HG03432 (cell line): ENCODE data around the gene PRKCE.
A peak's percentile ranks its signal among the peaks of the same experiment; 100 is the strongest.

Experiments used
- ATAC-seq: cut with Tn5 transposase; IDR thresholded peaks from one replicate; pipeline ENCODE4 v1.9.1; 2021; ENCODE audit warnings: mild to moderate bottlenecking, moderate library complexity; ENCODE audit not compliant: unreplicated experiment

Gene PRKCE

DNA sequence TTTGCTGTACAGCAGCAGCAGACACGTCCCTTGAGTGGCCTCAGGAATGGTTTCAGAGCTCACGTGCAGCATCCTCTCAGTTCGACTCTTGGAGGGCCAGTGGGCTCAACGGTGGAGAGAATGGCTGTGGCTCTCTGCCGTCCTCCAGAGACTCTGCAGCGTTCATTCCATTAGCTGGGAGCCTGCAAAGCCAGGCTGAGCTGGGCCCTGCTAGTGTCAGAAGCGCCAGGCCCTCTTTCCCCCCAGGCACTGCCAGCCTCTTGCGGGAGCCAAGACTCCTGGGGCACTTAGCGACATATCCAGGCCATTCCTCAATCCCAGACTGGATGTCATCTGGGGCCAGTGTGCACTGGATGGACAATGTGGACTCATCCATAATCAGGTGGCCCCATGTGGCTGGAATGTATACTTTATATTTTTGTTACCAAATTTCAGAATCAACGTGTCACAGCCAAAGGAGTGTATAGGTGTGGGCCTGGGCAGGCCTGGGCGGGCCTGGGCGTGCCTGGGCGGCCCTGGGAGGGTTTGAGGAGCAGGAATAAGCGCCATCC lies 520.6 kb downstream of the PRKCE start:
- no peak for ATAC-seq

DNA sequence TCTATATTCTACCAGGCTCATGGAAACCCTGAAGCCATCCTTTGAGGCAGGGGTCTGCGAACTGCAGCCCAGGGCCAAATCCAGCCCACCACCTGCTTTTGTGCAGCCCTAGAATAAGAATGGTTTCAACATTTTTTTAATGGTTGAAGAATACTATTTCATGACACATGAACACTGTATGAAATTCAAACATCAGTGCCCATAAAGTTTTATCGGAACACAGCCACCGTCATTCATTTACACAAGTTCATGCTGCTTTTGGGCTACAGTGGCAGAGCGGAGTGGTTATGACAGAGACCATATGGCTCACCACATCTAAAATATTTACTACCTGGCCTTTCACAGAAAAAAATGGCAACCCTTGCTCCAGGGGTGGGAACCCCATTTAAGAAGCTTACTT lies 521.6 kb downstream of the PRKCE start:
- no peak for ATAC-seq

DNA sequence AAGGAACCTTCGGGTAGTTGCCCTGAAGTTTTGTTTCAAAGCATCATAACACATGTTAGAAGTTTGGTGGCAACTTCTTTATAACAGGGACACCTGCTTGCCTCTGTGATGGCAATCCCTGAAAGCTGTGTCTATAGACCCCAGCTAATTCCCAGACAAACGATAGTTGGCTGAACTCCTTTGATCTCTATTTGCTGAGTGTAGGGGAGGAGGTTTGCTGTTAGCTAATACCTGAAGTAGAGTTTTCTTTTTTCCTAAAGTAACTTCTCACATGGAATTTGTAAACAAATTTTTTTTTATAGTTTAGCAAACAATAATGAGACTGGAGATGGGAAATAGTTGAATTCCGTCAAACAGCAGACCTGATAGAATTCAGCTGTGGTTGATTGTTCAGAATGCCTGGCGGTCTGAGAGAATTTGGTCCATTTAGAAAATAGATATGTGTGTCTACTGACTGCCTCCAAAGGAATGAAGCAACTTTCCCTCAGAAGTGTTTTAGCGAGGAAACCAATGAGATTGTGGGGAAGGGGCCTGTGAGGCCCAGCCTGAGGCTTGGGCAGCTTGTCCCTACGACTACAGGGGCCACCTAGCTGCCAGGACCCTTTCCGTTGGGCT lies 522.3 kb downstream of the PRKCE start:
- ATAC-seq = no peak

DNA sequence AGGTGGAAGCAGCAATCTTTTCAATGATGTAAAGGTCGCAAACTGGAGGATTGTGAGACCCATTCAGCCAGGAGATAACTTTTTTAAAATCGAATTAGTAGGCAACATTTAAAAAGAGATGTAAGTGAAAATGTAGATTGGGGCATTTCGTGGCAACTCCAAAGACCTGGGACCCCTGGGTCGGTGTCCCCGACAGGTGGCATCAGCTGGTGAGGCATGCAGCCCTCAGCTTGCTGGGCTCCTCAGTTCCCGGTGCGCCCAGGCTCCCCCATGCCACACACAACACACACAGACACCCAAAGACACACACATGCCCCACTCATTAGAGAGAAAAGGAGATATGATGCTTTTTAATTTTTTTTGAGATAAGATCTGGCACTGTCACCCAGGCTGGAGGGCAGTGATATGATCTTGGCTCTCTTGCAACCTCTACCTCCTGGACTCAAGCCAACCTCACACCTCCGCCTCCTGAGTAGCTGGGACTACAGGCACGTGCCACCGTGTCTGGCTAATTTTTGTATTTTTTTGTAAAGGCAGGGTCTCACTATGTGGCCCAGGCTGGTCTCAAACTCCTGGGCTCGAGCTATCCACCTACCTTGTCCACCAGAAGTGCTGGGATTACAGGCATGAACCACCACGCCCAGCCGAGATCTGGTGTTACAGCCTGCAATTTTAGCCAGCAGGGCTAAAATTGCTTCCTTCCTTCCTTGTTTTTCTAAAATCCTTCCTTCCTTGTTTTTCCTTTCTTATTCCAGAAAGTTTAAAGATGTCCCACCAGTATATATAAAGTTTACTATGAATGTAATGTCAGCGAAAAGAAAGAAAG lies 523.1 kb downstream of the PRKCE start:
- ATAC-seq = no peak

DNA sequence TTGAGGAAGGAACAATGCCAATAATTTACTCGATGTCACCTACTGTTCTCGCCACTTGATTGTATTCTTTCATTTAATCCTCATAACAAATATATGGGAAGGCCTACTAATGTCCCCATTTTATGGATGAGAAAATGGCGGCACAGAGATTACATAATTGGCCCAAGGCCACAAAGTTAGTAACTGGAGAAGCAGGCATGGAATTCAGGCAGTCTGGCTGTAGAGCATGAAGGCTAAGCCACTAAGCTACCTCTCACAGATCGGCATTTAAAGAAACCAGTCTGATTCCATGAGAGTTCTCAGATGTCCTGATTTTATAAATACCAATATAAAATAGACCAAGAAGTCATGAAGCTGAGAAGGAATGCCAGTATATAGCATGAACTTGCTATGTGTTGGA lies 523.9 kb downstream of the PRKCE start:
- ATAC-seq = no peak

DNA sequence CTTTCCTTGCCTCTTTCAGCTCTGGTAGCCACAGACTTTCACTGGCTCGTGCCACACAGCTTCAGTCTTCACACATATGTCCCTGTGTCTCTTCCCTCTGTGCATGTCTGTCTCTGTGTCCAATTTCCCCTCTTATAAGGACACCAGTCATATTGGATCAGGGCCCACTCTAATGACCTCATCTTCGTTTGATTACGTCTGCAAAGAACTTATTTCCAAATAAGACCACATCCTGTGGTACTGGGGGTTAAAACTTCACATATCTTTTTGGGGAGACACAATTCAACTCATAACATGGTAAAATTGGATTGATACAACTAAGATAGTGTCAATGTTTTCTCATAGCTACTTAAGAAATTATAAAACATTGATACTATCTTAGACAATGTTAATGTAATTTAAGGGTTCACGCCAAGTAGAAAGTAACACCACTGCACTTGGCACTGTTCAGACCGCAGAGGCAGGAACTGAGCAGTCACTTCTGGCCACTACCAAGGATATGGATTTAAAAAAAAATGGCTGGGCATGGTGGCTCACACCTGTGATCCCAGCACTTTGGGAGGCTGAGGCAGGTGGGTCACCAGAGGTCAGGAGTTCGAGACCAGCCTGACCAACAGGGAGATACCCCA lies 526.1 kb downstream of the PRKCE start:
- no peak for ATAC-seq

DNA sequence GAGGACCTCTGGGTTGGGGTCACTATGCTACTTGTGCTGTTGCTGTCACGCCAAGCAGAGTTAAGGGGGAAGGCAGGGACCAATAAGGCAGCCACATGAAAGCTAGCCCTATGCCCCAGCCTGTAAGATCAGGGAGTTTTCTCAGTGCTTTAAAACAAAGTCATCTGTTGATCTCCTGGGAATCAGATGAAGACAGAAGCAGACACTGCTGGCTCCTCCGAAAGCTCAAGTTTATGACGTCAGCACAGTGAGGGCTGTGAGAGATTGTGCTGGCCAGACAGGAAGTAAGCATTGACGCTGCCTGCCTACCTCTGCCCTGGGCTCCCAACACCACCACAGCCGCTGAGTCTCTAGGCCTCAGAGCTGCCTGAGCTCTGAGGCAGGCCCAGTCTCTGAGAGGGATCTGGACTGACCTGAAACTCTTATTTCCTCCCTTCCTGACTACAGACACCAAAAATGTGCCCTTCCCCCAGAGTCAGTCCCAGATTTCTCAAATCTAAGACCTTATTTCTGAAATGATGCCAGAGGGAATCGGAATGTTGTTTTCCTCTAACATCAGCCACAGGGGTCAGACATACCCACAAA lies 527.7 kb downstream of the PRKCE start:
- ATAC-seq = peak; percentile 96

DNA sequence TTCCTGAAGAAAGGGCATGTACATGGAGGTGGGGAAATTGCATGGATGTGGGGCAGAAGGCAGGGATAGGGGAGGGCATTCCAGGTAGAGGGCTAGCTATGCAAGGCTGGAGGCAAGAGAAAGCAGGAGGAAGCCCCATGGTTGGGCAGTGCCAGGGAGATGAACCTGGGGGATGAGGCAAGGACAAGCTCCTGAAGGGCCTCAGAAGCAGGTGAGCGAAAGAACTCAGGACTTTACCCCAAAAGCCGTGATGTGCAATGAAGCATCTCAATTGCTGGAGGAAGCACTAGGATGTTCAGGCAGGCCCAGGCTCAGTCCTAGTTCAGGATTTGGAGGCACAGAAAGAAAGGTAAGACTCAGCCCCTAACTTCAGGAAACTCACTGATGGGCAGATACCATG lies 528.7 kb downstream of the PRKCE start:
- no peak for ATAC-seq

DNA sequence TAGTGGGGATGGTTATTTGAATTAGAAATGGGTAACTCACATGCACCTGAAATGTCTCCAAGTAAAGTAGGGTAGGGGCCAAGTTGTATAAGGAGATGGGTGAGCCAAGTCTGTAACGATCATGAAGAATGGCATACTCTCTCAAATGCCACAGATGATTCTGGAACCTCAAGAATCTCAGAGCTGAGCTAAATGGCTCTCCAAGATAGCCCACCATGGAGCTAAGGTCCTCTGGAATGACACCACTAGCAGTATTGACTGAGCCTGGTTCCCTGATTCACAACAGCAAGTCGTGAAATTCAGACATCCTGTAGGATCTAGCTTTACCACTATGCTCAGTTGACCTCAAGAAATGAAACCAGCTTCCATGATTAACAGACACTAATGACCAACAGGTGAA lies 529.8 kb downstream of the PRKCE start:
- no peak for ATAC-seq

DNA sequence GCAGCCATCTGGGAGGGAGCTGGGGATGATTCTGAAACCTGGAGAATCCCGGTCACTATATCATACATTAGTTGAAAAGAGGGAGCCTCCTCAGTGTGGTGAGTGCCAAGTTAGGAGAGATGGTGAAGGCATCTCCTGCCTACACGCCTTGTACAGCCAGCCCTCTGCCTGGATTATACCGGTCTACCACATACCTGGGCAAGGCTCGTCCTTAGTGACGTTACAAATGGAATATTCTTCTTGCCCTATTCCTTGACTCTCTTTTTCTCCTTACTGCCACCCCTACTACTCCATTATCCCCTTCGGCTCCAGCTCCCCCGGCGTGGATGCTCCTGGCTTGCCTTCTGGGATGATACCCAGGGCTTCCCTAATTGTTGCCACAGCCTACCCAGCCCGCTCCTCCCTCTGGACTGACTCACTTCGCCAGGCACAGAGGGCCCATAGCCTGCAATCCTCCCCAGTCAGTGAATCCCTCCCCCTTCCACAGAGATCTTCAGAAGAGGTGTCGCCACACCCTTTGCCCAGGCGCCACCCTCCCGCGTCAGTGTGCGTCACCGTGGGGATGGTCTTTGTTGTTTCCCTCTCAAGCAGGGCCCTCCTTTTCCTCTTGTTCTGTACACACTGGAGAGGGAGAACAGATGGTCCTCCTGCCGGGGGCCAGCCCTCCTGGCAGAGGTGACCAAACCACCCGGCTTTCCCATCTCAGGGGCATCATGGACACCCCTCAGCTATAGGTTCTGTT lies 530.5 kb downstream of the PRKCE start:
- no peak for ATAC-seq

DNA sequence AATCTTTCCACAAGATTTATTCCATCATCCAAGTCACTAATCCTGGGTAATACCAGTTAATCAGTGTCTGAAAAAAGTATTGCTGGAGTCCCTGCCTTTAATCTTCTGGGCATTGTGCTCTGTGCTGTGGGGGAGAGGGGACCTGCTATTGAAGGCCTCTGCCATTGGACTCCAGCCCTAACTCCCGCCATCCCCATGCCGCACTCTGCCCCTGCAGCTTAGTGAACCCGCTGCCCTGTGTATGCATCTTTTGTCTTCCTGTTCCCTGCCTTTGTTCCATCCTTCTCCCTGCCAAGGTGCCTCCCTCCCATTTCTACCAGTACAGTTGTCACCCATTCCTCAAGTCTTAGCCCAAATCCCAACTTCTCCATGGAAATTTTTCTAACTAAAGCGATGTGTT lies 532.0 kb downstream of the PRKCE start:
- ATAC-seq = no peak

DNA sequence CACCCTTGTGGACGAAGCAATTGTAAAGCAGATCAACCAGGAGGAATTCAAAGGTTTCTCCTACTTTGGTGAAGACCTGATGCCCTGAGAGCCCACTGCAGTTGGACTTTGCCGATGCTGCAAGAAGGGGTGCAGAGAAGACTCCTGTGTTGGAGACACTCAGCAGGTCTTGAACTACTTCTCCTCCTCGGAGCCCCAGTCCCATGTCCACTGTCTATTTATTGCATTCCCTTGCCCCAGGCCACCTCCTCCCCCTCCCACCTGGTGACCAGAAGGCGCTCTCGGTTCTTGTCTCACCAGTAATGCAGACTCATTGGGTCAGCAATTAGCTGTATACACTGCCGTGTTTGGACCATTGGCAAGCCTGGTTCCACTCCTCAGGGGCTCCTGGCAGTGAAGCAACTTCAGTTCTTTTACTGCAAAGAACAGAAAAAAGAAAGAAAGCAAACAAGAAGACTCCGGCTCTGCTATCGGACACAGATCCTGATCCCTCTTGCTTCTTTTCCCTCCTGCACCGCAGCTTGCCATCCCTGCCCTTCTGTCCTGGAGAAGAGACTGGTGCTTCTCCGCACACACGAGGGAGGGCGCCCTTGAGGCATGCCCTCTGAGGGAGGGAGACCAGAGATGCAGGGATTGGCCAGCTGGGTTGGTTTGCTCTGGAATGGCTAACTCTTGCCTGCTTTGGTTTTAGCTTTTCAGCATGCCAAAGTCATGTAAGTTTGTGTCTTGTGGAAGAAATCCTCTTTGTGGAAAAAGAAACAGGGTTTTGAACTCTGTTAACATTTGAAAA lies 533.5 kb downstream of the PRKCE start:
- ATAC-seq = no peak

DNA sequence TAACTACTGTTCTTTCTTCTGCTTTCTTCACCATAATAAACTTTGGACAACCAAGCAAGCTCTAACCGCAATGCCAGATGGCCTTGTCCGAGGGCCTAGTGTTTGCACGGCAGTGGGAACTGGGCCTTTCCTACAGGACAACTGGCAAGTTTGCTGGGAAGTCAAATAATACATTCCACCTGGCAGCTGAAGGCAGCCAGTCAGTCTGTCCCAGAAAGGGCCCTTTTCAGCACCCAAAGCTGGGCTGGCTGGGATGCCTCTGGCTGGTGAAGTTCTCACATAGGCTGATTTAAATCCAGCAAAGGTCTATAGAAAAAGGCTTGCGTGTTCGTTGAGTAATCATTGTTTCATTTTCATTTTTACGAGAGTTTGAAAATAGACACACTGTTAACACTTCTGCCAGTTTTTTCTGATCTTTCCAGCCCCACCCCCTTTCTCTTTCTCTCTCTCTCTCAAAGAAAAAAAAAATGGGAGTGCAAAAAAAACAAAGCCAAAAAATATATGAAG lies 535.7 kb downstream of the PRKCE start:
- ATAC-seq = peak; percentile 87

DNA sequence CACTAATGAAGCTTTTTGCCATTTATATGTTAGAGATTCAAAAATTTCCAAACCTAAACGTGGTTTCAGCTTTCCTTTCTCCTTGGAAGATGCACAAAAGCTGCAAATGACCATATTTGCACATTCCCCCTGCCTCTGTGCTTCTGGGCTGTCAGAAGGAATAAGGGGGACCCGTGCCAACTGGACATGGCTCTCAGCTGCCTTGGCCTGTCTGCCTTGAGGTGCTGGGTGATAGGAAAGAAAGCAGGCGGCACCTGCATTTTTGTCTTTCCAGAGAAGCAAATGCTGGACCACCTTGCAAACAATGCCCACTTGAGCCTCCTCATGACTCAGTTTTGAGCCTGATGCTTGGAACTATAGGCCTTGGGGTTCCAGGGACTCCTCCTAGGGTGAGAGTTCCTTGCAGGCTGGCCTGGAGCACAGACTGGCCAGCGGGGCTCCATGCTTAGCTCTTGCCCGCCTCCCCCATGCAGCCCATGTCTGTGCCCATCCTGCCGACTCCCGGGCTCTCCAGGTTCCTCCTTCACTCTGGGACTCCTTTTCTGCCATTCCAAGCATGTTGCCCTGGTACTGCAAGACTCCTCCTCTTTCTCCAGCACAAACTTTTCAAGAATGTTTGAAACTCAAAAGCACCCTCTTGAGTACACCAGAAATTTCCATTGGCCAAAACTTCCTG lies 536.7 kb downstream of the PRKCE start:
- ATAC-seq = no peak

DNA sequence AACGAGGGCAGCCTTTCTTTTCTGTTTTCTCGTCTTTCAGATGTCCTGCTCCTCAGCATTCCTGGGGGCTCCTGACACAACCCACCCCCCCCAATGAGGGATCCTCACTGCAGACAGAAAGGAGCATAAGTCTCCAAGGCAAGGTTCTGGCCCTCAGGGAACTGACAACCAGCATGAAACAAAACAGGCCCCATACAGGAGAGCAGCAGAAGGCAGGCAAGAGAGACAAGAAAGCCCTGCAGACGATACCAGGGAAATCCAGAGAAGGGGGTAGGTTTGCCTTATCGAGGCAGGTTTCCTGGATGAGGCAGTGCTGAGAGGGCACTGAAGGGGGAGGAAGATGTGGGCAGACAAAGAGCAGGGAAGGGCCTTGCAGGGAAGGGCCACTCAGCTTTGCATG lies 541.9 kb downstream of the PRKCE start:
- no peak for ATAC-seq

DNA sequence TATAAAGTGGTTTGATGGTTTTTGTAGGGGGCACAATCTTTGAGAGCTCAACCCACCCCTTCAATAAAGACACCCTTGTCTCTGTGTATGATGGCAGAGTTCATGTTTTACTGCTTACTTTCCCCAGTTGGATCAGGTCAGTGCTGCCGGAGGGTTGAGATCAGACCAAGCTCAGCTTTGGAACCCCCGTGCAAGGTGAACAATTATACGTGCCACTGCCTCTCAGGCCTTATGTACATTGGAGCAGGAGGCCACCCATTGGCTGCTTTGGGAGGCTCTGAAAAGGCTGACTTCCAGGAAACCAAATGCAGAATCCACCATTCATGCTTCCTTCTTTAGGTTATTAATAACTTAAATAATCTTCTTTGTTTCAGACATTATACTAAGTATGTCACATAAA lies 542.4 kb downstream of the PRKCE start:
- no peak for ATAC-seq

DNA sequence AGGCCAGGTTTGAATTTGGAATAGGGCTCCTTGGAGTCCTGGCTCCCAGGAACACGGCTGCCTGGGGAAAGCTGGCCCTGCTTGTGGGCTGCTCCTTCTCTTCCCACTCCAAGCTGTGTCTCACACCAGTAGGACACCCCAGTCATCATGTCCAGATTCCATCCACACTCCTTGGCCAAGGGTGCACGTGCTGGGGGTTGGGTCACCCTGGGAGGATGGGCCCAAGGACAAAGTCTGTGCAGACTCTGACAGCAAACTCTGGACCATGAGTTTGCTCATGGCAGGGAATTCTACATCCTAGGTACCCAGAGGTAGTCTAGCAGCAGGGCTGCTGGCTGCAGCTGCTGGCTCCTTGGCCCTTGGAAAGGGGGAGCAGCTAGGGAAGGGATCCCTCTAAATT lies 543.4 kb downstream of the PRKCE start:
- ATAC-seq = no peak

DNA sequence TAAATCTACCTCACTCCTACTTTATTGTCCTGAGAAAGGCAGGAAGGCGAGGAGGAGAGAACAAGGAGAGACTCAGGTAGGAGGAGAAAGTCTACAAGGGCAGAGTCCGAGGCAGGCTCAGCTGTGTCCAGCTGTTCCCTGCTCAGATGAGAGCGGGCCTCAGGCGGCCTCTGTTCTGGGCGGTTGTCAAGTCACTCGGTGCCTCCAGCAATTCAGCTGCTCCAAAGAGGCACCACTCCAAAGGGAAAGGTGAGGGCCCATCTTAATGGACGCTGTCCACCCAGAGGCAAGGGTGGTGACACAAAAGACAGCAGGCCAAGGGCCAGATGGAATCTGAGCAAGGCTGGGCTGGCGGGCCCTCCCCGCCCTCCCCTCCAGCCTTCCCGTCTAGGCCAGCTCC lies 544.3 kb downstream of the PRKCE start:
- no peak for ATAC-seq

DNA sequence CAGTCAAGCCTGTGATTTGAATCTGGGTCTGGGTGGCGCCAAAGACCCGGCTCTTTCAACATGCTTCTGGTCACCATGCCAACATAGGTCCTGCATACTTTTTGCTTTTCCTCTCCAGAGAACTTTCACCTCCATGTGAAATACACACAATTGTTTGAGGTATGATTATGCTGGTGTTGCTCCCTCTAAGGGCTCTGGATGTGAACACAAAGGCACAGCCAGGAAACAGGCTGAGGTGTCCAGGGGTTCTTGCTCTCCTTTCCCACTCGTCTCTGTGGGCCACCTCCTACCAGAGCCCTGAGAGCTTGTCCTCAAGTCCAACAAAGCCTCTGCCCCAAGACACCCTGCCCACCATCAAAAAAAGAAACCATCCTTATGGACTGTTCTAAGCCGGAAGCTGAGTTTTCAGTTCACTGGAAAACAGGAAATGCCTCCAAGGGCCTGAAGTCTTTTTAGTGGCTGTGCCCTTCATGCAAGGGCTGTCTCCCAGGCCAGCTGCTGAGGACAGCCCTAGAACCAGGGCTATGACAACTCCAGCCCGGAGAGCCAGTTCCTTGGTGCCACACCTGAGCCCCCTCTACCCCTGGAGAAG lies 545.5 kb downstream of the PRKCE start:
- ATAC-seq = no peak
